Glomerular visceral epithelial cell (primary cell): ENCODE results near the gene BCDIN3D.

ENCODE experiments used
- DNase-seq: peaks from one replicate; pipeline ENCODE4 v3.0.0-alpha.2; 2016; ENCODE audit errors: extremely low spot score

The BCDIN3D gene

GRCh38 chr12:49823350-49823749 is 19.6 kb downstream of the BCDIN3D start:
- DNase-seq, result no peak

DNA sequence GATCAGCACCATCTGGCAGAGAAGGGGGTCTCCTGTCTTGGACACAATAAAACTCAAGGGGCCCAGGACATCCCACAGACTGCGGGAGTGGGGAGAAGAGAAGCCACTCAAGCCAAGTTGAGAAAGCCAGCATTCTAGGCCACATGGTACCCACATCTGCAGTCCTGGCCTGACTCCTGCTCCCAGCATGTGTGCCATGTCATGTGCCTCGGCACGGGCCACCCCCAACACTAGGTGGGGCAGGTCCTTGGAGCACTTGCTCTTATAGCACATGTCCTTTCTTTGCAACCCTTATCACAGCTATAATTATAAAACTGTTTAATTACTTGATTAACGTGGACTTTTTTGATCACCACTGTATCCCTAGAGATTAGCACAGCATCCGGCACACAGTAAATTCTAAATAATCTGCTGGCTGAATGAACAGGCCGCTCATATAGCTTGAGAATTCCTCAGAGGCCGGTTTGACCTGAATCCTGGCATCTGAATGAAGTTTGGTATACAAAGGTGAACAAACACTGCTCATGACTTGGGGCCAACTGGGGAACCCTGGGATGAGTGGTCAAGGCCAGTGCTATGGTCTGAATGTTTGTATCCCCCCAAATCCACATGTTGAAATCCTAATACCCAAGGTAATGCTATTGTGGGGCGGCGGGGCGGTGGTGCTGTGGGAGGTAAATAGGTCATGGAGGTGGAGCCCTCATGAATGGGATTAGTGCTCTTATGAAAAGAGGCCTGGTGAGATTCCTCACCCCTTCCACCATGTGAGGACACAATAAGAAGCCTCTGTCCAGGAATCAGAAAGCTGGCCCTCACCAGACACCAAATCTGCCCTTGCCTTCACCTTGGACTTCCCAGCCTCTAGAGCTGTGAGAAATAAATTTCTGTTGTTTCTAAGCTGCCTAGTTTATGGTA is 21.3 kb downstream of the BCDIN3D start:
- DNase-seq, result no peak

DNA sequence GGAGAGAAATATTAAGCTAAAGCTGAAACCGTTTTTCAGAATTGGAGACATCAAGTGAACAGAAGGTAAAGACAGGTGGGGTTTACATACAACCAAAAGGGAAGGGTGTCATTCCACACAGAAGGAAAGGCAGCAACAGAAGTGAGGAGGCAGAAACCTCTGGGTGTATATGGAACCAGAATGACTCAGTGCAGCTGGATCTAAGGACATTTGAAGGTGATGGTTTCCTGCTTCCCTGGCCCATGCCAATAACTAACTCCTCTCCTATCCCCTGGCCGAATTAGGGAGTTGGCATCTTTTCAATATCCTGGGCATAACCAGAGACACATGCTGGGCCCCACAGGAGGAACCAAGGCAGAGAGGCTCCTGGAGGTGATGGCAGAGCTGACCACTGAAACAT is 23.1 kb downstream of the BCDIN3D start:
- no peak for DNase-seq

GRCh38 chr12:49818241-49818895 is 24.5 kb downstream of the BCDIN3D start:
- no peak for DNase-seq

DNA sequence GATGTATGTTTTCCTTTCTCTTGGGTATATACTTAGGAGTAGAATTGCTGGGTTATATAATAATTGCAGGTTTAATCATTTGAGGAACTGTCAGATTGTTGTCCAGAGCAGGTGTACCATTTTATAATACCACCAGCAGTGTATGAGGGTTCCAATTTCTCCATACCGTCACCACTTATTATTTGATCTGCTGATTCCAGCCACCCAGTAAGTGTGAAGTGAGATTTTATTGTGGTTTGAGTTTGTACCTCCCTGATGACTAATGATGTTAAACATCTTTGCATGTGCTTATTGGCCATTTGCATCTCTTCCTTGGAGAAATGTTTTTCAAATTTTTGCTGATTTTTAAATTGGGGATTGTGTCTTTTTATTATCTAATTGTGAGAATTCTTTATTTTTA is 29.8 kb downstream of the BCDIN3D start:
- no peak for DNase-seq

- no peak for DNase-seq
These were observed 30.9 kb downstream of the BCDIN3D start for GRCh38 chr12:49811961-49812401.

DNA sequence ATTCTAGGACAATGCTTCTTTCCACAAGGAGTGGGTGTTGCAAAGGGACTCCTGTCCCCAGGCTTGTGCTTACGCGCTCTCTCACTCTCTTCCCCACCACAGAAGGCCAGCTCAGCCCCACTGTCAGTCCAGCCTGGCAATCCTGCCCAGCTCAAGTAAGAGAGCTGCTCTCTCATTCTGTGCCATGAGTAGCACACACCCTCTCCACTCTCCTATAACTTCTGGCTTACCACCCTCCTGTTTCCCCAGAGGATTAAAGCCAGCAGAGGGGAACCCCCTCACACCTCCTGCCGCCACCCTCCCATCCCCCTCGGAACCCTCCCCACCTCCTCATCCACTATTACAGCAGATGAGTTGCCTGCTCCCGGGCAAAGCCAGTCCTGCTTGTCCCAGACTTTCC is 31.8 kb downstream of the BCDIN3D start:
- no peak for DNase-seq

DNA sequence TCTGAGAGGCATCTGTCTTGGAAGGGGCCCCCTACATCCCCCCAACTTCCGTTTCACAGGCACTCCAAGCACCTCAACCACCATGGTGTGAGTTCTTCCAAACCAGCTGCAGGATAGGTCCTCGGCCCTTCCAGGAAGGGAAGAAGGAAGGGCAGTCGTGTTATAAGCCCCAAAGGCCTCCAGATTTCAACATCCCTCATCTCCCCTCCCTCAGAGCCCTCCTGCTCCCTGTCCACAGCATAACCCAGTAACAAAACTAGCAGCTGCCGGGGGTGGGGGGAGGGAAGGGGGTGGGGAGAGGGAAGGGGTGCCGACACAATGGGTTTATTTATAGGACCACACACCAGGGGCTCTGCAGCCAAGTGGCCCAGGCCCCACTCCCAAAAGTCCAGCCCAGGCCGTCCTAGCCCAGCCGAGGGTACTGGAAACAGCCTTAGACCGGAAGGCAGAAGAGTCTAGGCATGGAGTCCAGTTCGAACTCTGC is 33.0 kb downstream of the BCDIN3D start:
- no peak for DNase-seq

- DNase-seq, result no peak
These were observed 33.5 kb downstream of the BCDIN3D start for GRCh38 chr12:49809381-49809905.

DNA sequence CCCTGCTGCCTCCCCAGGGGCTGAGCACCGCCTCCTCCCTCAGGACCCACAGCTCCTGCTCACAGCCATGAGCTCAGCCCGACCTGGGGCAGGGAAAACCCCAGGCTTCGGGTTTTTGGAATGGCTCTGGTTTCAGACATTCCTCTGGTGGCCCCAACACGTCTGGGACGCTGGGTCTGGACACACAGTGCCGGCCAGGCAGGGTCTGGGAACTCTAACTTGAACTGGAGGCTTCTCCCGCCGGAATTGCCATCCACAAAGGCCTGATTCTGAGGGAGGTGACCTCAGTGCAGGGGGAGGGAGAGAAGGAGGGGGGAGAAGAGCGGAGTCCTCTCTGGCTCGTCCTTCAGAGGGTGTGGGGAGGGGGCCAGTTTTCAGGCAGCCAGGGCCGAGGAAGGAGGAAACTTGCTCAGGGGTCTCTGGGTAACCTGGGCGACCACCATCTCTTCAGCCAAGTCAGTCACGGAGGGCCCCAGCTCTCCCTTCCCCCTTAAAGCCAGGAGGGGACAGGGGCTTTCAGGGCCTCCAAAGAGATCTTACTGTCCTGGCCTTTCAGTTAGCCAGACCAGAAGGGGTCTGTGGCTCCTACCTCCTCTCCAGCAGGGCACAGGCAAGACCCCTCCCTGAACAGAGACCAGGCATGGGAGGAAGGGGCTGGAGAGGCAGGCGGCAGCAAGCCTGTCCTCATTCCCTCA is 34.1 kb downstream of the BCDIN3D start:
- DNase-seq, result no peak

- no peak for DNase-seq
These were observed 34.8 kb downstream of the BCDIN3D start for GRCh38 chr12:49807991-49808580.

DNA sequence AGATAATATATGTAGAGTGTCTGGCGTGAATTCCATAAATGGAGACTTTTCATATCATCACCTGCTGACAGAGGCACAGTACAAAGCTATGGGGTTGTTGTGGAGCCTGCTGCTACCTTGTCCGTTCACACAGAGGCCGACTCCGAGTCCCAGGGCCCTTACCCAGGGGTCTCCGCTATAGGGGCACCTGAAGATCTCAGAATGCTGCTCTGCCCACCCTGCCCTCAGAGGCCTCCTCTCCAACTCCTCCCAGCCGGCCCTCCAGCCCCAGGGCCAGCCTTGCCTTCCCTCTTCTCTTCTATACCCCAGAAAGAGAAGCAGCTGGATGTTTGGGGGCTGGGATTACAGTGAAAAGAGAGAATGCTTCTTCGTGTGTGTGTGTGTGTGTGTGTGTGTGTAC is 36.0 kb downstream of the BCDIN3D start:
- DNase-seq, result no peak

GRCh38 chr12:49806321-49806813 is 36.5 kb downstream of the BCDIN3D start:
- no peak for DNase-seq

DNA sequence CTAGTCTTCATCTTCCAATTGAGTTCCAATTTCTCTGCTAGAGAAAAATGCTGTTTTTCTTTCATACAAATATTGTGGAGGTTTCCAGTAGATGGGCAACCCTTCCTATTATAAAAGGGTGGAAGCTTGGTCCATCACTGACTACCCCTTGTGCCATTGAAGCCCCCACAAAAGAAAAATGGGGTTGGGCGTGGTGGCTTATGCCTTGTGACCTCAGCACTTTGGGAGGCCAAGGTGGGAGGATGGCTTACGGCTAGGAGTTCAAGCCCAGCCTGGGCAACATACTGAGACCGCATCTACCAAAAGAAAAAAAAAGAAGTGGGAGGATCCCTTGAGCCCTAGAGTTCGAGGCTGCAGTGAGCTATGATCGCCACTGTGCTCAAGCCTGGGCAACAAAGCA is 37.5 kb downstream of the BCDIN3D start:
- no peak for DNase-seq

DNA sequence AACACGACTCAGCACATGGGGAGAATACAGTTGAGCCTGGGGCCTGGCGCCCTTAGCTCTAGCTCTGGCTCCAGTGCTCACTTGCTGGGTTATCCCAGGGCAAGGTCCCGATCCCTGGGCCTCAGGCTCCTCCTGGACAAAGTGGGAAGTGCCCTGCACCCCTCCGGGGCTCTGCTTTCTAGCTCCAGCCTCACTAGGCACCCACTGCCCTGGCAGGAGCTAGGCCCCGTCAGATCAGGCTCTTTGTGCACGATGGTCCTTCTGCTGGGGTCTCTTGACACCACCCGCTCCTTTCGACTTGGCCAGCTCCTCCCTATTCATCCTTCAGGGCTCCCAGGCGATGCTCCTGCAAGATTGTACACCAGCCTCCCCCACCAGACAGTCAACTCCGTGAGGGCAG is 38.1 kb downstream of the BCDIN3D start:
- DNase-seq, result no peak

- no peak for DNase-seq
These were observed 39.0 kb downstream of the BCDIN3D start for GRCh38 chr12:49803693-49804450.

DNA sequence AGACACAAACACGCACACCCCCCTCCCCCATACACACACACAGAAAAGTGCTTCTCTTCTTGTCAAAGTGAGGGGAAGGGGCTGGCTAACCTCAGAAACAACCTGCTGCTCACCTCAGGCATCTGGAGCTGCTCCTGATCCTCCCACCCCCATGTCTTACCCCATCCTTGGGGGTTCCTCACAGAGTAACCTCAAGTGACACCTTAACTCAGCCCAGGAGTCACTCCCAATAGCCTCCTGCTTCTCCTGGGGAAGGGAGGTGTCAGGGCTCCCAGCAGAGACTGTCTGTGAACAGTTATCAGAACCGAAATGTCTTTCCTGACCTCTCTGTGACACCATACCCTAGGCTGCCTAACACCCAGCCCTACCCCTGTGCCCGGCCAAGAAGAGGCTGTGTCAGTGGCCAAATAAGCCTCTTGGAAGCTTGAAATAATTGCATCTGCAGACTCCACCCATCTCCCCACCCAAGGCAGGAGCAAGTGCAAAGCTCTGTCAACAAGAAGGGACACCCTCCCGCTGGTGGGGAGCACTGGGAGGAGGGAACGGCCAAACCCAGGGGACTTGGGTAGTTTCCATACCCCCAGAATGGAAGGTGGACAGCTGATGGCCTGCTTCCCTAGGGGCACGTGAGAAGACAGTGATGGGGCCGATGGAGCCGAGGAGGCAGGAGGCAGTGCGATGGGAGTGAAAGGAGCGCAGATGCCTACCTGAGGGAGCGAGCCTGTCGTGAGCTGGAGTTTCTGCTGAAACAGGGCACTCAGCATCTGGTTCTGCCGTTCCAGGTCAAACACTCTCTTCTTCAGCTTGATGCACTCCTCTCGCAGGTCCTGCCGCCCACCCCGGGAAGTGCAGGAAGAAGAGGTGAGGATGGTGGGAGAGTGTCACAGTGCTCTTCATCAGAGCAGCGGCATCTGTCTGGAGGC is 41.5 kb downstream of the BCDIN3D start:
- no peak for DNase-seq

DNA sequence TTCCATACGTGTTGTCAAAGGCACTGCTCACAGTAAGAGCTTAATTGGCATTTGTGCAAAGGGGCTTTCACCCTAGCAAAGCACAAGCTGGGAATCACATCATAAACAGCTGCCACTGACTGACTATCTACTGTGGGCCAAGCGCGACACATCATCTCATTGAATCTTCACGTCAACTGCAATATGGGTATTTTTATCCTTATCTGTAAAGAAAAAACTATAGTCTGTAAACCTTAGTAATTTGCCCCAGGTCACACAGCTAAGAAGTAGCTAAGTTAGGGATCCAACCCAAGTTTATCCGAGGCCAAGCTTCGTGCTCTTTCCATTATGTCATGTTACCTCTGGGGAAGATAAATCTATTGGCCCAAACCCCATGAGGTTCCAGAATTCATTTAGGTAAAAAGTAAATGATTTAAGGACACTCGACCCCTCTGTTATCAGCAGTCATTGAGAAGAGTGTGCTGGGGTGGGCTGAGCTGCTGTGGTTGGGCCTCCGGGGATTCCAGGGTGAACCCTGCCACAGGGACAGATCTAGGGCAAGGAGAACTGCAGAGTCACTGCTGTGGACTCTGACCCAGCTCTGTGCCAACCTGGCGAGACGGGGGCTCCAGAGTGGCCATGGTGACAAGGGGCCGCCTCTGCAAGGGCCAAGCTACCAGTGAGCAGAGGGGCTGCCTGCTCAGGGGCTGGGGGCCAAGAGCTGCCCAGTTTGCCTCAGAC is 42.3 kb downstream of the BCDIN3D start:
- DNase-seq, result no peak

- no peak for DNase-seq
These were observed 44.0 kb downstream of the BCDIN3D start for GRCh38 chr12:49798934-49799333.
